GOT3 (cell line): ENCODE results near the gene NKX6-1.

Experiments used
- DNase-seq: peaks from one replicate; lab custom pipeline; 2025; ENCODE audit warnings: mixed read lengths; lab: John Stamatoyannopoulos, UW

Gene NKX6-1

DNA sequence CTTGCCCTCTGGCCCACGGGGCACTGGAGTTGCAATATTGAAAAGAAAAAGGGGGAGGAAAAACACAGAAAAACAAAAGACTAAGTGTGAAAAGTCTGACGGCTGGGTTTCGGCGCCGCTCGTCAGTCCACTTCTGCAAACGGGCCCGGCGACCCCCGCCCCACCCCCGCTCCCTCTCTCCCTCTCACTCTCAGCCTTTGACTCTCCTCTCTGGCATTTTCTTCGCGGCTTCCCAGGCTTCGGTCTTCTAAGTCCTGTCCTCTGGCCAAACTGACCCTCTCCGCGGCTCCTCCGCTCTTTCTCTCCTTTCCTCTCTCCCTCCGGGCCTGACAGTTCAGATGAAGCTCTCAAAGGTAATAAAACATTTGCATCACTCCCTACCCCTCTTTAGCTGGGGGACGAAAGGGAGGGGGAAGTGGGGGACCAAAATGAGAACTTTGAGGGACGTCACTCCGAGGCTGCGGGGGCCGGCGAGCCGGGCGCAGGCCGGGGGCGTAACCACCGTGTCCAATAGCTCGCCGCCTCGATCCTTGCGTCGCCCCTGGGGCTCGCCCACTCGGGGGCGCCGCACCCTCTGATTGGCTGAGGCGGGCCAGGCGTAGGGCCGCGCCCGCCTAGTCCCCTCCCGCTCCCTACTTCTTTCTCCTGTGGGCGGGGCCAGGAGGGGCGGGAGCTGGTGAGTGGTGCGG lies at the start of gene NKX6-1:
Gene NKX6-1, minus strand, starts transcription at position 358 of the 689 bp plus-strand sequence. CDS start 1,064 bp downstream, outside the sequence.
- DNase-seq: peak; percentile 79

DNA sequence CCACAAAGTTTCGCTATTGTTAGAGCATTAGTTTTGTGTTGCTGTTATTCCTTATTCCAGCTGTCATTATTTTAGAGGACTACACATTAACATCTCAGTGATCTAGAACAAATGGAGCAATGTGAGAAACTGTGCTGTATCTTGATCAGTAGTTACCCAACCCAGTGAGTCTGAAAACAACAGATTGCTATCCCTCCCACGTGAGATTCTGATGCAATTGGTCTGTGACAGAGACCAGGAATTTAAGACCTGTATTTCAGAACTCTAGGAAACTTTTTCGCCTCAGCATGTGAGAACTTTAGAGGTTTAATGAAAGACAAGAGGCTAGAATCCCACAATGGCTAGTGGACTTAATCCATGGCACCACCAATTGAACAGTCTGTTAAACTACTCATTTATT lies 48.1 kb upstream of the NKX6-1 start:
- no peak for DNase-seq

DNA sequence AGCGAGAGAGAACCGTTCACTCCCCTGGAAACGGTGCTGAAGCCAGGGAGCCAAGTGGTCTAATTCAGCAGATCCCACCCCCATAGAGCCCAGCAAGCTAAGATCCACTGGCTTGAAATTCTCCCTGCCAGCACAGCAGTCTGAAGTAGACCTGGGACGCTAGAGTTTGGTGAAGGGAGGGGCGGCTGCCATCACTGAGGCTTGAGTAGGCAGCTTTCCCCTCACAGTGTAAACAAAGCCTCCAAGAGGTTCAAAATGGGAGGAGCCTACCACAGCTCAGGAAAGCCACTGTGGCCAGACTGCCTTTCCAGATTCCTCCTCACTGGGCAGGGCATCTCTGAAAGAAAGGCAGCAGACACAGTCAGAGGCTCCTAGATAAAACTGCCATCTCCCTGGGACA lies 46.0 kb upstream of the NKX6-1 start:
- no peak for DNase-seq

DNA sequence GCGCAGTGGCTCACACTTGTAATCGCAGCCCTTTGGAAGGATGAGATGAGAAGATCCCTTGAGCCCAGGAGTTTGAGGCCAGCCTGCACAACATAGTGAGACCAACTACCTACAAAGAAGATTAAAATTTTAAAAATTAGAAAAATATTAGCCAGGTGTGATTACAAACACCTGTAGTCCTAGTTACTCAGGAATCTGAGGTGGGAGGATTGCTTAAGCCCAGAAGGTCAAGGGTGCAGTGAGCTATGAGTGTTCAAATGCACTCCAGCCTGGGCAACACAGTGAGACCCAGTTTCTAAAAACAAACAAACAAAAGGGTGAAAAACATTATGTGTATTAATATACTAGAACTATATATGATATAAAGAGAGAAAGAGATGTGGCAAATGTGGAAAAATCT lies 36.8 kb upstream of the NKX6-1 start:
- no peak for DNase-seq

DNA sequence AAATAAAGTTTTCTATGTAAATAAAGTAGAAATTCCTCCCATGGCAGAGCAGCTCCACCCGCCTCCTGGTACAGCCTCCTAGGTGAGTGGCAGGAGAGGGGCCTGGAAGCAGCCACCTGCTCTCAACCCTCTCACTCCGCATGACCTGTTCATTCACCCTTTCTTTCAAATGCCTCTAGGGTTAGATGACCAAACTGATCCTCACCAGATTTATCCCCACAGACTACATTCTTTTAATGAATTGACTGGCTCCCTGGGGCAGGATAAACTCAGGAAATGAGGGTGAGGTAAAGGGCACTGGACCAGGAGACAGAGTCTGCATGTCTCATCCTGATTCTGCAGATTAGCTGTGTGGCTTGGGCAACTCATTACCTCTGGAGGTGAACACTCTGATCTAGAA lies 32.6 kb upstream of the NKX6-1 start:
- DNase-seq: no peak

DNA sequence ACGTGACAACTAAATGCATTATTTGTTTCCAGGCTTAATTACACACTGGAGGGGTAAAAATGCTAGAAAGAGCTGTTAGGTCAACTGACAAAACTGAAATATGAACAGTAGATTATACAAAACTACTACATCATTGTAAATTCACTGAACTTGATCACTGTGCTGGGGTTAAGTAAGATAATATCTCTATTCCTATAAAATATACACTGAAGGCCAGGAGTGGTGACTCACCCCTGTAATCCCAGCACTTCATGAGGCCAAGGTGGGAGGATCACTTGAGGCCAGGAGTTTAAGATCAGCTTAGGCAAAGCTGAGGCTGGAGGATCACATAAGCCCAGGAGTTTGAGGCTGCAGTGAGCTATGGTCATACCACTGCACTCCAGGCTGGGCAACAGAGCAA lies 31.8 kb upstream of the NKX6-1 start:
- no peak for DNase-seq

DNA sequence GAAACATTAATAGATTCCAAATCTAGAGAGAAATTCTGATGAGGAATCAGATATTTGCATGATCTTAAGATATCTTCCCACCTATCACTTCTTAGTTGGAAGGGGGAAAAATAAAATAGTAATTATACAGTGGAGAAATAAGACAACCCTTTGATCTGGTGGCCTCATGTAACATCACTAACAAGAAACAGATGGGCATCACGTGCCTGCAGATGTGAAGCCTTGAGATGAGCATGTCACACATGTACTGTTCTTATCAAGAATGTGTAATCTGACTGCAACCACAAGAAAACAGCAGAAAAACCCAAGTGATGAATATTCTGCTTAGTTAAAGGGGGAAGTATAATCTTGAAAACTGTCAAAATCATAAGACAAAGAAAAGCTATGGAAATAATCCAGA lies 31.4 kb upstream of the NKX6-1 start:
- DNase-seq: no peak

DNA sequence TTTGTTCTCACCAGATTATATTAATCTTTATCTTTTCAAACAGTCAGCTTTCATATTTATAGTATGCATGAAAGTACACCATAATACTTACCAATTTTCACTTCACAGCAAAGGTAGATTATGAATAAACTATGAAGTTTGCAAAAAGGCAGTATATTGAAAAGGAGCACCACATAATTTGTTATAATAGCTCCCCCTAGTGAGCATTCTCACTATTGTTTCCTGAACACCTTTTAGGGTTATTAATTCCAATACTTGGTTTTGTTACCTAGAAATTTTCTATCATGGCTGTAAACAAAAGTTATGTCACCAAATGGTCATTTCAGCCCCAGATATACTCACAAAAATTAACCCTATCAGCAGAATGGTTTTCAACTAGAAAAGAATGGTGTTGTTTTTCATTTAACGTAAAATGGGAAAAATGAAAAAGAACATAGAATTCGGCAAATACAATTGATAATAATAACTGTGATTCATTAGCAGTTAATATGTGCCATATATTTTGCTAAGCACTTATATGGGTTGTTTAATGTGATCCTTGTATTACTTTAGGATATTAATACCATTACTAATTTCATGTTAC lies 30.2 kb upstream of the NKX6-1 start:
- no peak for DNase-seq

DNA sequence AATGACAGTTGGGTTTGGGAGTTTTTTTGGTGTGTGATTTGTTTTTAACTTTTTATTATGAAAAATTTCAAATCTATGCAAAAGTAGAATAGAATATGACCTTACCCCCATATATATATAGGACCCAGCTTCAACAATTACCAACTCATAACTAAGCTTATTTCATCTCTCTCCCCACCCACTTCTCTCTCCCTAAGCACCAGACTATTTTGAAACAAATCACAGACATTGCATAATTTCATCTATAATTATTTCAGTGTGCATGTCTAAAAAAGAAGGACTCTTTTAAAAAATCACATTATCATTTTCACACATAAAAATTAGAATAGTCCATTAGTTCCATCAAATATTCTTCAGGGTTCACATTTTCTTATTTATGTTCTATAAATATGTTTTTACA lies 28.3 kb upstream of the NKX6-1 start:
- no peak for DNase-seq

DNA sequence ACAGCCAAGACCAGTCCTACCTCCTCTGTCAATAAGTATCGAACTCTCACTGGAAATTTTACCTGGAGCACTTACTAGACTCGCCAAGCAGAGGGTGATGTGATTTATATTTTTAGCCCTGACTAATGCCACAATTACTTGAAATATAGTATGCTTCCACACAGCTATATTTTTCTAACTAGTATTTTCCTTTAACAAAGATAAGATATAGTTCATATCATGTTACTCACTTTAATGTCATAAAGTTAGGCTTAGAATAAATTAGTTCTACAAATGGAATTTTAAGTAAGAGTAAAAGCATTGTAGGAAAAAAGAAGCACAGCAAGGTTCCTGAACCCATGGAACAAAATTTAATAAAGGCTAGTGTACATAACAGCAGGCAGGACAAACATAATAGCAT lies 16.0 kb upstream of the NKX6-1 start:
- no peak for DNase-seq

DNA sequence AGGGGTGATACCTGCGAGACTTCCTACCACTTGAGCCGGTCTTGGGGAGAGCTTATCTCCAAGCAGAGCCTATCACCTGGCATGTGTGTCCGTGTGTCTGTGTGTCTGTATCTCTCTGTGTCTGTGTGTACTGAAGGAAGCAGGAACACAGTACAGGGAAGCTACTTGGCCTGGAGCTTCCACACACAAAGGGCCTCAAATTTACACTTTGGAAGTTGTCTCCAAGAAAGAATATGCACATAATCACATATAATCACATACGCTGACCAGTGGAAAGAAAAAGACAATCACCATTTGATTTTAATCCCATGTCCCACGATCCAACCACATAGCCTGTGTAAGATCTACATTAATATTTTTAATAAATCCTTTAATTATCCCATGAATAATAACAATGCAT lies 13.2 kb upstream of the NKX6-1 start:
- DNase-seq: no peak

DNA sequence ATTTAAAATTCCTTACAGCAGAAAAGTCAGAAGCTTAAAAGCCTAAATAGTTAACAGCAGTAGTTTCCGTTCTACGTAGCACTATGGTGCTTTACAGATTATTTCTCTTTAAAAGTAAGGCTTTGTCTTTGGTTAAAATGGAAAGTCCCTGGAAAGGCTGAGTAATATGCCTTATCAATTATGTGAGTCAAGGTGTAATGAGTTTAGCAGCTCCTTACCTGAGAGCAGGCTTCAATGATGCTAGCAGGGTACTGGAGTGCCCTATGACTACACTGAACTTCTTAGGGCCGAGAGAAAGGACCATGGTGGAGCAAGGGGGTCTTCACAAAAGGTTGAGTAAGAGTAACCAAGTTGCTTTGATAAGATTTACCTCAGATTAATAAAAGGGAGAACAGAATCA lies 12.6 kb upstream of the NKX6-1 start:
- DNase-seq: no peak

DNA sequence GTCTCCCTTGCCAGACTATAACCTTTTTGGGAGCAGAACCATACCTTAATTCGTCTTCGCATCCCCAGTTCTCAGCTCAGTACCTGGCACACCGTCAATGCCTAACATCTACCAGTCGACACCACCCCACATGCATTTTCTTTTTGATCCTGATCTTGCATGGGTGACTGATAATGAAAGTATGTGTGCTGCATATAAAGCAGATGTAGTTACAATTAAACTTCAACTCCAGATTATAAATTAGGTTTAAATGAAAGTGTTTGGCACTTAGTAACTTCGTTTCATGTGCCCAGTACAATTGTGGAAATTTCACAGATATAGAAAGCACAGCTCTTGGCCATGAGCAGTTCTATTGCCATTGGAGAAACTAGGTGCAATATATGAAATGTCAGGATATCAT lies 8.8 kb upstream of the NKX6-1 start:
- no peak for DNase-seq

DNA sequence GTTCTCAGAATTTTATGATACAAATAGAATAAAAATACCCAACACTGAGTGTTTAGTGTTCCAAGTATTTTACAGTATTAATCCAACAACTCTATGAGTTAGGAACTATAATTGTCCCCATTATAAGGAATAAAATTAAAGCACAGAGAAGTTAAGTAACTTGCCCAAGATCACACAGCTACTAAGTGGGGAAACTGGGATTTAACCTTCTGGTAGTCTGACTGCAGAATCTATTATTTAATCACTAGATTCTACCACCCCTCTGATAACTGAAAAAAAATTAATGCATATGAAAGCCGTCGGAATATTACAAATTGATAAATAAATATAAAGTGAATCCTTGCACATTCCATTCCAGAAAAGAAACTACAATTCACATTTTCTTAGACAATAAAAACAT lies 5.7 kb upstream of the NKX6-1 start:
- no peak for DNase-seq

DNA sequence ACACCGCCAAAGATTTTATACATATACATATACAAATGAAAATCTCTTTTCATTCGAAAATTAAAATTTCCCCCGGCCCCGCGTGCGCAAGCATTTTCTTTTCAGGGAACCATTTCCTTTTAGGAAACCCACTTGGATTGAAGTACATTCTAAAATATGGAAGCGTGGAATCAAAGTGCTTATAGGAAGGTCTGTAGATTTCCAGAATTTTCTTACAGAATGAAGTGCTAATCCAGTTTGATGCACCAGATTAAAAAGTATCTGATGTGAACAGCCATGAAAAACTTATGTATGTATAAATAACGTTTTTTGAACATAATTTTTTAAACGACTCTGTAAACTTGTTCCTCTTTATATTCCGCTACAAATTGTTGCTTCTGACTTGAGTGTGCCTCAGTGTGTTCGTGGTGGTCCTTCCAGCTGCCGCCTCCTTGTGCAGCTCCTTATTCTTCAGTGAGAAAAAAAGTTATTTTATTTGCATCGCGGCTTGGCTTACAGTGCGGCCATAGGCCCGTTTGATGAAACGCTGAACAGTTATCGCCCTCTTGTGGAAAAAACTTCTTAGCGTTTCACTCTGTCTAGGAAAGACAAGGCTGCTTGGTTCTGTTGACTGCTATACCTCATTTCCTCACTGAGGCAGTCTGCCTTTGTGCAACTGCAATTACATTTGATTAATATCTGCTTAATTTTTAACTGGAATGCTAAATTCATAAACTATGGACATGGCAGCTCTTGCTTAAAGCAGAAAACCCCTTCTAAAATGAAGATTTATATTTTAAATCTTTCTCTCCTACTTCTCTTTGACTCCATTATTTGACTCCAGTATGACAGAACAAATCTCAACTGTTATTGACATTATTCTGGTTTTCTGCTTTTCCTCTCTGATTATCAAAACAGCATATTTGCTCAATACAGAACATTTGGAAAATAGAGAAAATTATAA lies 4.7 kb upstream of the NKX6-1 start:
- no peak for DNase-seq

DNA sequence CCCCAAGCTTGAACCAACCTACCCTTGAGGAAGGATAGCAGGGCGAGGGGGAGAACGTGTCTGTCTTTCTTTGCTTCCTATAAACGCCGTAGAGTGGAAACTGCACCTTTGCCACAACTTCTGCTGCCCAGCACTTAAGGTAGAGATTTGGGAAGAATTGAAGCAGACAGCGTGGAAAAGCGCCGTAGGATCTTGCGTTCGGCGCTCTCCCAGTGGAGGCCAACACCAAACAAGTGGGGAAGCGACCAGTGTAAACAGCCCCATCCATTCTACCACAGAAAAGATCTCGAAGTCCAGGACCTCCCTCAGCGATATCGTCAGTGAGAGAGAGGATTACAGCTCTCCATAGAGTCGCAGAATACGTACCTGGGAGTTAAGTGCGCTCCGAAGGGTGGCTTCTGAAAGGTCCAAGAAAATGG lies 3.9 kb upstream of the NKX6-1 start:
- DNase-seq: no peak

DNA sequence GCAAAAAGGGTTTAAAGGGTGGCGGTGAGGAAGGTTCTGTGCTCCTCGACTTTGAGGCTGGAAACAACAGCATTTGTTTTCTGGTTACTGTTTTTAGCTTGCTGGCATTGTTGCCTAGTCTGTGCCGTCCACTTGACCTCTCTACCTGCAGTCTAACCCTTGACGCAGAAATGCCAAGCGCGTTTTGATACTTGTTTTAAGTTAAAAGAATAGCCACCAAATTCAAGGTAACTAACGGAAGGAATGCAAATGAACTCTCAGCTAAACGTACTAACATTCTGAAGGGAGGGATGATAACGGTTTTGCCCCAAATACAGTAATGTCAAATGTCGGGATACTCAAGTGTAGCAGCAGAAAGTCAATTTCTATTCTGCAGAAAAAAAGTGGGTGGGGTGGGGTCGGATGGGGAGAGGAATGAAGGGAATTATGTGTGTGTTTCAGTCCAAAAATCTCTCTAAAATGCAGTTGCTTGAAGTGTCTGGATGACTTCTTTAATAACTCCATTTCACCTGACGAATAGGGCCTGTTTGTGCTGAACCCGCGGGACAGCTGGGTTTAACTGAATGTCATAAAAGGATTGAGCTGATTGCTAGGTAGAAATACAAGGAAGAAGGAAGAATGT lies 3.4 kb upstream of the NKX6-1 start:
- no peak for DNase-seq

DNA sequence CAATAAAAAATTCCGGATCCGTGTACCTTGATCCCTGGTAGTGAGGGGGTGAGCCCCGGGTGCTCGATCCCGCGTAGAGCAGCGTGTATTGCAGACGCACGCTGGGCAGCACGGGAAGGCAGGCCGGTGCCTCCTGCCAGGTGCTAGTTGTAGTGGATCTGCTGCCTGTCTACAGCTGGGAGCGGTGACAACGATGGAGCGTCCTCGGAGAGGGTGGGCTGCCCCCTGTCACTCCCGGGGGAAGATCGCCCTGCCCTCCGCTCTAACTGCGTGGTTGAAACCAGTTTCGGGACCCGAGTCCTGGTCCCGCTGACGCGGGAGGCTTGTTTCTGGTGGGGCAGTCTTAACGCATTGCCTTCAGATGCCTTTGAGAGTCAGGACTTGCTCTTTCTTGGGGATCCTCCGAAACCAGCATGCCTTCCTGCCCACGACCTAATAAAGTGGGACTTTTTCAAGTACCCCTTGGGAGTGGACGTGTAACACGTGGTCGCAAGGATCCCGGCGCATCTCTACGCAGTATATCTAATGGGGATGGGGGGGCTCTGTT lies 2.7 kb upstream of the NKX6-1 start:
- no peak for DNase-seq

DNA sequence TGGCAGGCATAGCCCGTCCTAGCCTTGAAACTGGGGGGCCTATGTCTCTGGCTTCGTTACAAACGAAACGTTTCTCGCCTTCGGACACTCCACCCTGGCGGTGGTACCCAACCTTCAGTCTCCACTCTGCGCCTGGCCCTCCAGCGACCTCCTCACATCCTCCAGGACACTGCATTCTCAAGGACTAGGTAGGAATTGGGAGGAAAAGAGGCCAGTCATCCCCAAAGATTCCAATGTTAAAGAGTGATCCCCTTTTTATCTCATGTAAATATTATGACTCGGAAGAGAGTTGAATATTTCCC lies 2.1 kb upstream of the NKX6-1 start:
- no peak for DNase-seq

DNA sequence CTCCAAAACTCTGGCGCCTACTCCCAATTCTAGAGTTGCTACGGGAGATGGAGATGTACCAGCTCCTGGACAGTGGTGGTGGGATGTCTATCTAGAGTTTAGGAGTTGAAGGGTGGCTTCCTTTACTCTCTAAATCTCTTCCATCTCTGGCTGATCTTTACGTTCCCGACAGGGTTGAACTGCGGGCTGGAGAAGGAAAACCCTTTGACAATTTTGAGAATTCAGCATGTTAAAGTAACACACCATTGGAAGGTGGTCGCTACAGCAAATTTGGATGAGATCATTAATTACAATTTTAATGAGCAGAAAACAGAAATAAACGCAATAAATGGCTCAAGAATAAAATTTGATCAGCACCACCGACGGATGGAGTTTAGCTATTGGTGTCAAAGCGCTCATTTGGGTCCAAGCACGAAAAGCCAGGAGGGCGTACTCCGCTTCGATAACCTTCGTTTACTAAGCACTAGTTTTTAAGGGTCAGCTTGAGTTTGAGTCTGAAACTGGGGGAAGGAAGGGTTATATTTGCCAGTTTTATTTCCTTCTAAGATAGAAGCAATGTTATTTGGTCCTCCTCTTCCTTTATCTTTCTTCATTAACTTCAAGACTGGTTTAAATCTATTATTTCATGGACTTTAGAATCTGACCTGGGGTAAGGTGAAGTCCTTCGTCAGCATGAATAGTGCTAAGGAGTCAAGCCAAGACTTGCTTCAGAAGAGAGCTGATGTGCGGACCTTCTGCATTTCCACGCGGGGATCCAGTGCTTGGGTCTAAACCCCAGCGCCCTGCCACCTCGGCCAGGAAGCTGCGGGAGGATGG lies 1.5 kb upstream of the NKX6-1 start:
- DNase-seq: no peak

DNA sequence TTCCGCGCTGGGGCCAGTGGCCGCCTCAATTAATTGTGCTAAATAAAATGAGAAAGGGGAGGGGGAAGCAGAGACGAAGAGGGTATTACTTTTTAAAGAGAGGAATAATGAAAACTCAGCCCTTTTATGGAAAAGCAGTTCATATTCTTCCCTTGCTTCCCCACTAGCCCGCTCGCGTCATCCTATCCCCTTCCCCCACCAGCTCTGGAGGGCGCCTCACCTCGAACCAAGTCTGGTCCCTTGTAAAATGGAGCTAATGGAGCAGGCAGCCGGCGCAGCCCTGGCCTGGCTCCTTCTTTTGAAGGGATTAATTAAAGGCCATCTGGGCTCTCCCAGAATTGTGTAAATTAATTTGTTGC lies 511 bp upstream of the NKX6-1 start:
- DNase-seq: no peak
